ENCODE measurements around the gene GPR37L1. TPM values are rescaled to one million over a fixed set of nuclear protein-coding genes. Genes with fewer than 3 reads are reported as not detected.

The GPR37L1 gene
- total RNA-seq, 2 experiments from 2014 or later, result not detected

DNA sequence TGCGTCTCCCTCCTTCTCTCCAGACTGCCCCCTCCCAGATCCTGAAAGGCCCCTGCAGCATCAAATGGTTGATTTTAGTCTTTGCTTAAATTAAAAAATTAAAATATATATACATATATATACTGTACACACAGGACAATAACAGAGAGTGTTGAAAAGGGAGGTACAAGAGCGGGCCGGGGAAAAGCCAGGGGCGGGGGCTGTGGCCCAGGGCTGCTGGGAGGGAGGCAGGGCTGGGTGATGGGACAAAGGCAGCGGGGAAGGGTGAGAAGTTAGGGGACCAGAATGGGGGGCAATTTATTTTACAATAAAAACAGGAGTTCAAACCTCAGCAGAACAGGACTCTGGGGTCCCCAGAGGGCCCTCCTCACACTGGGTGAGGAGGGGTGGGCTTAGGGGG lies 11.3 kb downstream of the GPR37L1 start:
- no peaks in the 10 kb centered on the region for H3K27me3 Mint-ChIP-seq
- no peak overlapping the region for H3K4me3 Mint-ChIP-seq
- Histone ChIP-seq H3K9me3 (ENCODE audit: control insufficient read depth in 1 of 2, insufficient read depth in 1 of 2, low read length in 2 of 2) (no peaks in the 10 kb centered on the region), H3K4me3 (ENCODE audit: low read length) (no peak overlapping the region), H3K27me3 (ENCODE audit: control insufficient read depth in 1 of 2, insufficient read depth in 2 of 2, low read length in 2 of 2) (no peaks in the 10 kb centered on the region), H3K27ac (ENCODE audit: low read depth in 1 of 2, low read length in 2 of 2) (no peak overlapping the region), H3K4me1 (ENCODE audit: insufficient read depth, low read length) (peaks cover 14% of the 10 kb centered on the region), H3K36me3 (ENCODE audit: insufficient read depth, low read length) (peaks cover 54% of the 10 kb centered on the region)
- ChIA-PET POLR2A (no interaction called here), CTCF (interaction anchor here (0.6 kb wide), 1 partner anchor 64 kb away, joined by 3 read pairs; no protein-coding TSS in a partner anchor)
- ATAC-seq (ENCODE audit: poor library complexity) (no peak), DNase-seq (no peak)
- intact Hi-C loops (cut with DNase I, micrococcal nuclease), result loop anchor here in 1 of 2 experiments (2.0 kb wide), 1 partner anchor 237 kb away; no protein-coding TSS in a partner anchor
- no peak overlapping the region for H3K27ac Mint-ChIP-seq
- no peaks in the 10 kb centered on the region for H3K9me3 Mint-ChIP-seq
- H3K36me3 Mint-ChIP-seq (ENCODE audit: low read depth), result peaks cover 59% of the 10 kb centered on the region
- TF ChIP-seq, protein P1, sequence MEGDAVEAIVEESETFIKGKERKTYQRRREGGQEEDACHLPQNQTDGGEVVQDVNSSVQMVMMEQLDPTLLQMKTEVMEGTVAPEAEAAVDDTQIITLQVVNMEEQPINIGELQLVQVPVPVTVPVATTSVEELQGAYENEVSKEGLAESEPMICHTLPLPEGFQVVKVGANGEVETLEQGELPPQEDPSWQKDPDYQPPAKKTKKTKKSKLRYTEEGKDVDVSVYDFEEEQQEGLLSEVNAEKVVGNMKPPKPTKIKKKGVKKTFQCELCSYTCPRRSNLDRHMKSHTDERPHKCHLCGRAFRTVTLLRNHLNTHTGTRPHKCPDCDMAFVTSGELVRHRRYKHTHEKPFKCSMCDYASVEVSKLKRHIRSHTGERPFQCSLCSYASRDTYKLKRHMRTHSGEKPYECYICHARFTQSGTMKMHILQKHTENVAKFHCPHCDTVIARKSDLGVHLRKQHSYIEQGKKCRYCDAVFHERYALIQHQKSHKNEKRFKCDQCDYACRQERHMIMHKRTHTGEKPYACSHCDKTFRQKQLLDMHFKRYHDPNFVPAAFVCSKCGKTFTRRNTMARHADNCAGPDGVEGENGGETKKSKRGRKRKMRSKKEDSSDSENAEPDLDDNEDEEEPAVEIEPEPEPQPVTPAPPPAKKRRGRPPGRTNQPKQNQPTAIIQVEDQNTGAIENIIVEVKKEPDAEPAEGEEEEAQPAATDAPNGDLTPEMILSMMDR (IDR thresholded peaks at IDR 0.05), result no peak
- H3K4me1 Mint-ChIP-seq (ENCODE audit: low read depth), result peaks cover 18% of the 10 kb centered on the region

DNA sequence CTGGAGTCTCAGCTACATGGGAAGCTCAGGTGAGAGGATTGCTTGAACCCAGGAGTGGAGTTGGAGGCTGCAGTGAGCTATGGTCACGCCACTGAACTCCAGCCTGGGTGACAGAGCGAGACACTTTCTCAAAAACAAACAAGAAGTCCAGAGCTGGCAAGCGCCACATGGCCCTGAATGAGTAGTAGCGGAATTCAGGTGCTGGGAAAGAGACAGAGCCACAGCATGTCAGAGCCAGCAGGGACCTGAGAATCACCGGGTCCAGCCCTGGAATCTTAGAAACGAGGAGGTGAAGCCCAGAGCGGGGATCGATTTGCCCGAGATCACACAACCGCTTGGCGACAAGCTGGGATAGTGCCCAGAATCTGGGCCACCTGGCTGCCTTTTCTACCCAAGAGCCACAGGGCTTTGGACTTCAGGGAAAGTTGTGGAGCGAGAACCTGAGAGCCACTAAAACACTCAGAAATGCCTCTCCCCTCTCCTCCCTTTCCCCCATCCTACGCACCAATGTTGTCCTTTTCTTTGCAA lies 12.0 kb downstream of the GPR37L1 start:
- Histone ChIP-seq H3K27me3 (ENCODE audit: control insufficient read depth in 1 of 2, insufficient read depth in 2 of 2, low read length in 2 of 2) (no peaks in the 10 kb centered on the region), H3K9me3 (ENCODE audit: control insufficient read depth in 1 of 2, insufficient read depth in 1 of 2, low read length in 2 of 2) (no peaks in the 10 kb centered on the region), H3K4me1 (ENCODE audit: insufficient read depth, low read length) (peaks cover 14% of the 10 kb centered on the region), H3K36me3 (ENCODE audit: insufficient read depth, low read length) (peaks cover 55% of the 10 kb centered on the region), H3K4me3 (ENCODE audit: low read length) (no peak overlapping the region), H3K27ac (ENCODE audit: low read depth in 1 of 2, low read length in 2 of 2) (no peak overlapping the region)
- peaks cover 18% of the 10 kb centered on the region for H3K4me1 Mint-ChIP-seq (ENCODE audit: low read depth)
- DNase-seq (no peak), ATAC-seq (ENCODE audit: poor library complexity) (no peak)
- peaks cover 60% of the 10 kb centered on the region for H3K36me3 Mint-ChIP-seq (ENCODE audit: low read depth)
- POLR2A ChIA-PET, result interaction anchor here (1.2 to 1.6 kb wide), 2 partner anchors 10 to 26 kb away, joined by 3 to 5 read pairs; partner anchors contain the start of genes ARL8A and PTPN7
- no peaks in the 10 kb centered on the region for H3K9me3 Mint-ChIP-seq
- intact Hi-C loops (cut with DNase I, micrococcal nuclease), result loop anchor here (2.0 to 5.0 kb wide), 3 partner anchors 237 to 257 kb away; no protein-coding TSS in a partner anchor
- H3K4me3 Mint-ChIP-seq, result no peak overlapping the region
- TF ChIP-seq, protein P1 (IDR thresholded peaks at IDR 0.05), result no peak
- peak overlapping the region; percentile 1 for H3K27ac Mint-ChIP-seq
- CTCF ChIA-PET, result interaction anchor here (0.5 to 1.9 kb wide), 6 partner anchors 9 to 239 kb away, joined by 3 to 6 read pairs (median 4); partner anchors contain the start of genes ARL8A and PTPN7
- H3K27me3 Mint-ChIP-seq, result no peaks in the 10 kb centered on the region

DNA sequence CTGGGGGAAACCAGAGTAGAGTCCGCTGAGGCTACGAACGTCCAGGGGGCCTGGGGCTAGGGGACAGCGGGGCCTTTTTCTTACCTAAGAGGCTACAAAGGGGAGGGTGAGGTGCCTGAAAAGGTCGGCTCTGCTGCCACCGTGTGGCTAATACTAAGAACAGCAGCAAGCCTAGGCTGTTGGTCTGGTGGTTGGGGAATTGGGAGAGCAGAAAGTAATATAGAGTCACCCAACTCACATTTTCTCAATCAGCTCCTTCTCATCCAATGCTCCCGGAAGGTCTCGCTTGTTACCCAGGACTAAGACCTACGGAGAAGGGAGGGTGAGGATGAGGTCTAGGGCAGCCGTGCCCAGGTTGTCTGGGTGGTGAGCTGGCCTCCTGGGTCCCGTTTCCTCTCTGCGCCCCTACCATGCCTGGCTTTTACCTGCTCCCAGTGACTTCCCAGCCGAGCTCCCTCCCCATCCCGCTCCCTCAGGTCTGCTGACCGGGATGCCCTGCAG lies 12.6 kb downstream of the GPR37L1 start:
- Histone ChIP-seq H3K4me1 (ENCODE audit: insufficient read depth, low read length) (peaks cover 15% of the 10 kb centered on the region), H3K27me3 (ENCODE audit: control insufficient read depth in 1 of 2, insufficient read depth in 2 of 2, low read length in 2 of 2) (no peaks in the 10 kb centered on the region), H3K27ac (ENCODE audit: low read depth in 1 of 2, low read length in 2 of 2) (no peak overlapping the region), H3K36me3 (ENCODE audit: insufficient read depth, low read length) (peaks cover 55% of the 10 kb centered on the region), H3K9me3 (ENCODE audit: control insufficient read depth in 1 of 2, insufficient read depth in 1 of 2, low read length in 2 of 2) (no peaks in the 10 kb centered on the region), H3K4me3 (ENCODE audit: low read length) (no peak overlapping the region)
- ChIA-PET POLR2A (interaction anchor here (1.2 to 1.6 kb wide), 2 partner anchors 9 to 25 kb away, joined by 3 to 5 read pairs; partner anchors contain the start of genes ARL8A and PTPN7), CTCF (interaction anchor here (0.5 to 1.9 kb wide), 6 partner anchors 8 to 239 kb away, joined by 3 to 6 read pairs (median 4); partner anchors contain the start of genes ARL8A and PTPN7)
- intact Hi-C loops (cut with DNase I, micrococcal nuclease), result loop anchor here (2.0 to 5.0 kb wide), 3 partner anchors 238 to 258 kb away; no protein-coding TSS in a partner anchor
- peaks cover 60% of the 10 kb centered on the region for H3K36me3 Mint-ChIP-seq (ENCODE audit: low read depth)
- no peaks in the 10 kb centered on the region for H3K27me3 Mint-ChIP-seq
- peaks cover 18% of the 10 kb centered on the region for H3K4me1 Mint-ChIP-seq (ENCODE audit: low read depth)
- ATAC-seq (ENCODE audit: poor library complexity) (peak; percentile 95), DNase-seq (peak in 12 of 14 experiments; percentile 28 to 79 (median 42))
- H3K27ac Mint-ChIP-seq, result peak overlapping the region; percentile 1
- H3K9me3 Mint-ChIP-seq, result no peaks in the 10 kb centered on the region
- no peak overlapping the region for H3K4me3 Mint-ChIP-seq
- TF ChIP-seq, protein P1 (IDR thresholded peaks at IDR 0.05), result peak; percentile 80
